GM19463 (cell line): ENCODE data around the gene VEPH1.

ENCODE experiments used
- ATAC-seq: cut with Tn5 transposase; IDR thresholded peaks from one replicate; pipeline ENCODE4 v1.9.1; 2021; ENCODE audit warnings: mild to moderate bottlenecking, moderate library complexity; ENCODE audit not compliant: unreplicated experiment

The VEPH1 gene

GRCh38 chr3:157393113-157393512, 110.1 kb downstream of the VEPH1 start:
- no peak for ATAC-seq

GRCh38 chr3:157392104-157392503, 111.1 kb downstream of the VEPH1 start:
- no peak for ATAC-seq

GRCh38 chr3:157390713-157391515, 112.3 kb downstream of the VEPH1 start:
- ATAC-seq, result no peak

GRCh38 chr3:157388976-157389375, 114.2 kb downstream of the VEPH1 start:
- no peak for ATAC-seq

- ATAC-seq, result no peak
Observed at GRCh38 chr3:157387708-157388435, 115.3 kb downstream of the VEPH1 start.

- ATAC-seq, result no peak
Observed at GRCh38 chr3:157384491-157384890, 118.7 kb downstream of the VEPH1 start.

GRCh38 chr3:157384031-157384430, 119.2 kb downstream of the VEPH1 start:
- ATAC-seq, result no peak

GRCh38 chr3:157381606-157382005, 121.6 kb downstream of the VEPH1 start:
- ATAC-seq, result no peak

- ATAC-seq, result no peak
Observed at GRCh38 chr3:157379525-157380140, 123.6 kb downstream of the VEPH1 start.

- no peak for ATAC-seq
Observed at GRCh38 chr3:157376603-157377300, 126.5 kb downstream of the VEPH1 start.

GRCh38 chr3:157375342-157375986, 127.8 kb downstream of the VEPH1 start:
- no peak for ATAC-seq

- no peak for ATAC-seq
Observed at GRCh38 chr3:157374933-157375332, 128.3 kb downstream of the VEPH1 start.

- ATAC-seq, result no peak
Observed at GRCh38 chr3:157373783-157374182, 129.4 kb downstream of the VEPH1 start.

GRCh38 chr3:157370867-157371266, 132.3 kb downstream of the VEPH1 start:
- no peak for ATAC-seq

- ATAC-seq, result no peak
Observed at GRCh38 chr3:157369727-157370421, 133.3 kb downstream of the VEPH1 start.

- no peak for ATAC-seq
Observed at GRCh38 chr3:157368171-157368570, 135.0 kb downstream of the VEPH1 start.

- ATAC-seq, result no peak
Observed at GRCh38 chr3:157363393-157363792, 139.8 kb downstream of the VEPH1 start.

GRCh38 chr3:157362348-157362747, 140.9 kb downstream of the VEPH1 start:
- no peak for ATAC-seq

- no peak for ATAC-seq
Observed at GRCh38 chr3:157360044-157360443, 143.2 kb downstream of the VEPH1 start.

GRCh38 chr3:157356541-157356940, 146.7 kb downstream of the VEPH1 start:
- no peak for ATAC-seq
